ENCODE data around the gene ZNF426.
A peak's percentile ranks its signal among the peaks of the same experiment; 100 is the strongest.
"Not testable (repeated sequence)": the region's sequence is repeated elsewhere in the genome, so short reads cannot be mapped to it uniquely, and the experiment has no call there.

Gene ZNF426

GRCh38 chr19:9538183-9539058 is at the start of gene ZNF426:
Gene ZNF426 (minus strand): TSS chr19:9538645. CDS start chr19:9536232, 2,413 bp downstream.
- peak; percentile 91 for DNase-seq (ENCODE audit: low read depth)

- peak; percentile 78 for DNase-seq (ENCODE audit: low read depth)
Observed at GRCh38 chr19:9586764-9587163, 48.3 kb upstream of the ZNF426 start.

GRCh38 chr19:9584073-9584833 is 45.8 kb upstream of the ZNF426 start, which contains the start of gene ZNF121:
Gene ZNF121 (minus strand): TSS chr19:9584504. CDS start chr19:9568097, 16,407 bp downstream.
- peak; percentile 86 for DNase-seq (ENCODE audit: low read depth)

- not testable (repeated sequence) for DNase-seq (ENCODE audit: low read depth)
Observed at GRCh38 chr19:9582081-9582725, 43.8 kb upstream of the ZNF426 start.

- no peak for DNase-seq (ENCODE audit: low read depth)
Observed at GRCh38 chr19:9580728-9581127, 42.3 kb upstream of the ZNF426 start.

- DNase-seq (ENCODE audit: low read depth), result no peak
Observed at GRCh38 chr19:9570255-9570654, 31.8 kb upstream of the ZNF426 start.

GRCh38 chr19:9566729-9567128 is 28.3 kb upstream of the ZNF426 start:
- DNase-seq (ENCODE audit: low read depth), result no peak

- DNase-seq (ENCODE audit: low read depth), result peak; percentile 43
Observed at GRCh38 chr19:9565900-9566705, 27.7 kb upstream of the ZNF426 start.

- no peak for DNase-seq (ENCODE audit: low read depth)
Observed at GRCh38 chr19:9552536-9553274, 14.3 kb upstream of the ZNF426 start.

GRCh38 chr19:9547870-9548269 is 9.4 kb upstream of the ZNF426 start:
- DNase-seq (ENCODE audit: low read depth), result no peak

- DNase-seq (ENCODE audit: low read depth), result not testable (repeated sequence)
Observed at GRCh38 chr19:9541281-9541680, 2.8 kb upstream of the ZNF426 start.

GRCh38 chr19:9539921-9540320 is 1.5 kb upstream of the ZNF426 start:
- peak; percentile 28 for DNase-seq (ENCODE audit: low read depth)

GRCh38 chr19:9539201-9539600 is 756 bp upstream of the ZNF426 start:
- not testable (repeated sequence) for DNase-seq (ENCODE audit: low read depth)

- no peak for DNase-seq (ENCODE audit: low read depth)
Observed at GRCh38 chr19:9535934-9536333, 2.5 kb downstream of the ZNF426 start.

- DNase-seq (ENCODE audit: low read depth), result peak; percentile 83
Observed at GRCh38 chr19:9531933-9532332, 6.5 kb downstream of the ZNF426 start.

GRCh38 chr19:9528757-9529336 is 9.6 kb downstream of the ZNF426 start:
- DNase-seq (ENCODE audit: low read depth), result peak; percentile 40

GRCh38 chr19:9523885-9524474 is 14.5 kb downstream of the ZNF426 start:
- no peak for DNase-seq (ENCODE audit: low read depth)

GRCh38 chr19:9507285-9507684 is 31.2 kb downstream of the ZNF426 start:
- no peak for DNase-seq (ENCODE audit: low read depth)

GRCh38 chr19:9500796-9501195 is 37.6 kb downstream of the ZNF426 start:
- DNase-seq (ENCODE audit: low read depth), result no peak

Measured in ELR (cell line).